Suppressor macrophage treated with lipopolysaccharide for 4 hours (primary cell): ENCODE data around the gene ARHGAP28.

Experiments
- DNase-seq: peaks from one replicate; pipeline ENCODE4 v3.0.0-alpha.2; 2020

ARHGAP28 gene

GRCh38 chr18:6729247-6730091, at the start of gene ARHGAP28:
Gene ARHGAP28, plus strand, starts transcription at chr18:6729716. Its CDS starts 106 bp downstream, at chr18:6729822.
- no peak for DNase-seq

- DNase-seq = no peak
Measured at GRCh38 chr18:6681331-6681875, 48.1 kb upstream of the ARHGAP28 start.

GRCh38 chr18:6682437-6683111, 46.9 kb upstream of the ARHGAP28 start:
- no peak for DNase-seq

- DNase-seq = no peak
Measured at GRCh38 chr18:6683112-6683876, 46.2 kb upstream of the ARHGAP28 start.

GRCh38 chr18:6687676-6688075, 41.8 kb upstream of the ARHGAP28 start:
- DNase-seq = no peak

GRCh38 chr18:6708890-6709289, 20.6 kb upstream of the ARHGAP28 start:
- no peak for DNase-seq

- no peak for DNase-seq
Measured at GRCh38 chr18:6711467-6711866, 18.0 kb upstream of the ARHGAP28 start.

- no peak for DNase-seq
Measured at GRCh38 chr18:6712401-6712800, 17.1 kb upstream of the ARHGAP28 start.

DNA sequence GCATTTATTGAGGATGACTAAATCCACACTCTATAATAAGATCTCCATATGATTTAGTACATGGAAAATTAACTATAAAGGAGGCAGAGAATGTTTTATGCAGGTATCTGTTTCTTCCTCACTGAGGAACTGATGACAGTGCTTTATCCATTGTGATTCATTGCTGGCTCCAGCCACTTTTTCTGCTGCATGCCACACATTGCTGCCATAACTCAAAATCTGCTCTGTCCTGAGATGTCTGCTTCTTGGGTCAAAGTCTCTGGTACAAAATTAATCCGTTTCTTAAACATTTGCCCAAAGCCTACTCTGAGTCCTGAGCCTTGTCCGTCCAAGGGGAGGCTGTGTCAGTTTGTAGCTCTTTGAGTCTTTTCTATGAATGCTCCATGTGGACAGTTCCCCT, 15.5 kb upstream of the ARHGAP28 start:
- no peak for DNase-seq

GRCh38 chr18:6718267-6718666, 11.2 kb upstream of the ARHGAP28 start:
- DNase-seq = no peak

DNA sequence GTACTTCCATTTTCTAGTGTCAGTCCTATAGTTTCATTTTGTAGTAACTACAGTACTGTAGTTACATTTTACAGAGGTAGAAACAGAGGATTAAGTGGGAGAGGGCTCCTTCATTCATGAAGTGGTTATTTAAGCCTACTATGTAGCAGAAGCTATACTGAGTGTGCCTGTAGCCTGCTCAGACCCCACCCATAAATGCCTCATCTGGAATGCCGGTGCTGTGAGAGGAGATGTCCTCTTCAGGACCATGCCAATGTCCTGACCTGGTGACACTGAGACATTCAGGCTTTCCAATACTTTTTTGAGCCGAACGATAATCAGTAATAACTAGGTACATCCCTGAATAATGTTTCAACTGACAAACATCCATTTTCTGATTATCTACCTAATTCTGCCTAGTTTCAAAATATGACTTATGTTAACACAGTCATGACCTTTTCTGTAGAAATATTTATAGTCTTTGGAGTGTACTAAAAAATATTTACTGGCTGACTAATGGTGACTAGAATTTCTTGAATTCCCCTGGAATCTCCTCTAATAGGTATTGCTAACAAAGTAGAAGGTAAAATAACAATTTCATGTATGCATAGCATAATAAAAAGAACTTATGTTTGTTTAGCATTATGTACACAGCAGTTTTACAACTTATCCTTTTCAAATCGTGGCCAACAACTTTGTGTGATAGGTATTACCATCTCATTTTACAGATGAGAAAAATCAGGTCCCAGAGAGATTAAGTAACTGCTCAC, 10.2 kb upstream of the ARHGAP28 start:
- no peak for DNase-seq

DNA sequence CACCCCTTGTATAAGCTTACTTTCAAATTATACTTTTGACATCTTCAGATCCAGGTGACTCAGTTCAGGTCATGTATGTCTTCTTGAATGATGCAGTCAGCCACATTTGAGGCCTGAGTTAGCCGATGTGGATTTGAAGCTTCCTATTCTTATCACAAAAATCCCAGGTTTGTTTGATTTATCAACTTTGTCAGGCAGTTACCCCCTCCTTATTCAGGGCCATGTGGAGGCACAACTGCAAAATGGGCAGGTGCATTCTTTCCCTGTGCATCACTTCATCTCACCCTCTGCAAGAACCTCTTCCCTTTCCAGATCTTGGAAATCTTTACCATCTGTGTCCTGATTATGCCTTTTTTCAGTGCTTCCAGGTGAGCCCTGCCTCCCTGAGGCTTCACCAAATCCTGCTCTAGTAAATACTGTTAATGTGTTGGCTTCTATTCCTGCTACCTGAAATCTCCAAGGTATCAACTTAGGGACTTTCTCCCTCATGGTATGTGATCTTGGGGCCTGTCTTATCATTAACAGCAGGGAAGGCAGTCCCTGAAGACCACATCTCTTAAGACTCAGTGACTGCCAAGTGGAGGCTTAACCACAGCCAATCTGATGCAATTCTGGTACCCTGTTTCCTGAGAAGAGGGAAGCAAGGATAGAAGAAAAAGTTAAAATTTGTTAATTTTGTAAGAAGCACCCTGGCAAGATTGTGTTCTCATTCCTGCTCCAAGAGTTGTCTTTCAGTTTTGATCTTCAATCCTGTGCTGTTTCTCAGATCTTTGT, 9.4 kb upstream of the ARHGAP28 start:
- DNase-seq = no peak

DNA sequence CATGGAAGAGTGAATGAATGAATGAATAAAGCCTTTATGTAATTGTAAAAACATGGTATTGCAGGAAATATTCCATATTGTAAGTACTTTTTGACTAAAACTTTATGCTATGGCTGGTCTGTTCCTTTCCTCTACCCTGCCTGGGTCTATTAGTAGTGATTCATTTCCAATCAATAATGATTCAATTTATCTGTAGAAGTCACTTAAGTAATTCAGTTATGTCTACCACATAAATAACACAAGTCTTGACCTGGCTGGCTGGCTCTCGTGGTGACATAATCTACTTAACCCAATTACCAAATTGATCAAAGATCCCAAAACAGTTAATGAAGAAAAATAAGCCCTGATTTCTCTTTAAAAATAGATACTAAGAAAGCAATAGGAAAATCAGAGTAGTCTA, 7.8 kb upstream of the ARHGAP28 start:
- DNase-seq = no peak

GRCh38 chr18:6722690-6723089, 6.8 kb upstream of the ARHGAP28 start:
- no peak for DNase-seq

DNA sequence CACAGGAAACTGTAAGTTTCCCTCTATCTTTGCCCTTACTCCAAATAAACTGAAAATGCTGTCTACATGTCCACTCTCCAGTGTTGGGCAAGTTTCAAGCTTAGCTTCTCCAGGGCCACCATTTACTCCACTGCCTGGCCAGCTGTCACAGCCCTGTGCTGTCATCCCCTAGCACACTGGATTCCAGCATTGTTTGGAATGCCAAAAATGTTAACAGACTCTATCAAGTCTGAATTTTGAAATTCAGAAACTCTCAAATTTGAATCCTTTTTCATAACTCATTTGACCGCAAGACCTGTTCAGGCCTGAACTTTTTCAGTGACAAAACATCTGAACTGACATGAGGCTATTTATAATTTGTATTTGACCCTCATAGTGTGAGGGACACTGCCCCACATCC, 5.2 kb upstream of the ARHGAP28 start:
- DNase-seq = no peak

GRCh38 chr18:6728331-6728730, 1.2 kb upstream of the ARHGAP28 start:
- DNase-seq = no peak

GRCh38 chr18:6728809-6729246, 688 bp upstream of the ARHGAP28 start:
- DNase-seq = no peak

DNA sequence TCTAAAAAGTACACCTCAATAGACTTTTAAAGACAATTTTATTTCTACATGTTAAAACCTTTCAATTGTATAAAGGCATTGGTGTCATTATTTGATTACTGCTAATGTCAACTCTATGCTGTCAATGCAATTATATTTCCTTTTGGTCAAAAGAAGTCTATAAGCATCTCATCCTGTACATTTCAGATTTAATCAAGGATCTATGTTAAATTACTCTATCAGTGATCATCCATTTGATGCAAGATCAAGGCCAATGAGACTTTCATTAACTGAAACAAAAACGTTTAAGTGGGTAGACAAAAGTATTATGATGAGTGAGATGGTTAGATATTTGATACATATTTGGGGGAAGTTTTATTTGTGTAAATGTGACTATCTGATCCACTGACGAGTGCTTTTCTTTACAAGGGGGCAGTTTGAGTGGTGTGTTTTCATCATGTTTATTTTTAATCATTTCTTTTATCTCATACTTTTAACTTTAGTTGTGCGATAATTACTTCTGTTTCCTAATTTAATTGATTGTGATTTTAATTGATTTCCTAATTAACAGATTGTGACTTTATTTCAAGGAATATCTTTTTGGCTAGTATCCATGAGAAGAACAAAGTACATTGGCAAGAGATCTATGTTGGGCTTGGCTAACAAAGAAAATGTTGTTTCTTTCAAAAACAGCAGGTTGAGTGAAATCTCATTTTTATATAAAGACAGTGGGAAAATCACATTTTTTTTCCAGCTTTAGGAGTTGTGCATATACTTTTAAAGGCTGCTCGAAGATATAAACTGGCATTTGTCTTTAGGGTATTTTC, 1.1 kb downstream of the ARHGAP28 start:
- no peak for DNase-seq

- no peak for DNase-seq
Measured at GRCh38 chr18:6731222-6731596, 1.7 kb downstream of the ARHGAP28 start.

- DNase-seq = no peak
Measured at GRCh38 chr18:6732952-6733351, 3.4 kb downstream of the ARHGAP28 start.

GRCh38 chr18:6733758-6734157, 4.2 kb downstream of the ARHGAP28 start:
- DNase-seq = no peak
